Fibroblast of lung (primary cell): ENCODE measurements around the gene TRIM3.

Experiments used
- EZH2 ChIP-seq: IDR thresholded peaks from 2 replicates; pipeline ENCODE4 v1.5.1; 2012; ENCODE audit warnings: low read length, control low read depth, mild to moderate bottlenecking; ENCODE audit errors: missing control alignments
- TF ChIP-seq, protein P1 (sequence below), 2 donors: IDR thresholded peaks in 1 of 2; conservative IDR thresholded peaks in 1 of 2; 1 replicate in 1 of 2; 2 replicates in 1 of 2; pipeline ENCODE4 v1.5.1; 2011 to 2012; ENCODE audit warnings: low read length in 2 of 2, control low read depth in 1 of 2, inconsistent platforms in 1 of 2, low read depth in 1 of 2, mild to moderate bottlenecking in 1 of 2

- TF ChIP-seq, protein P1, sequence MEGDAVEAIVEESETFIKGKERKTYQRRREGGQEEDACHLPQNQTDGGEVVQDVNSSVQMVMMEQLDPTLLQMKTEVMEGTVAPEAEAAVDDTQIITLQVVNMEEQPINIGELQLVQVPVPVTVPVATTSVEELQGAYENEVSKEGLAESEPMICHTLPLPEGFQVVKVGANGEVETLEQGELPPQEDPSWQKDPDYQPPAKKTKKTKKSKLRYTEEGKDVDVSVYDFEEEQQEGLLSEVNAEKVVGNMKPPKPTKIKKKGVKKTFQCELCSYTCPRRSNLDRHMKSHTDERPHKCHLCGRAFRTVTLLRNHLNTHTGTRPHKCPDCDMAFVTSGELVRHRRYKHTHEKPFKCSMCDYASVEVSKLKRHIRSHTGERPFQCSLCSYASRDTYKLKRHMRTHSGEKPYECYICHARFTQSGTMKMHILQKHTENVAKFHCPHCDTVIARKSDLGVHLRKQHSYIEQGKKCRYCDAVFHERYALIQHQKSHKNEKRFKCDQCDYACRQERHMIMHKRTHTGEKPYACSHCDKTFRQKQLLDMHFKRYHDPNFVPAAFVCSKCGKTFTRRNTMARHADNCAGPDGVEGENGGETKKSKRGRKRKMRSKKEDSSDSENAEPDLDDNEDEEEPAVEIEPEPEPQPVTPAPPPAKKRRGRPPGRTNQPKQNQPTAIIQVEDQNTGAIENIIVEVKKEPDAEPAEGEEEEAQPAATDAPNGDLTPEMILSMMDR (conservative IDR thresholded peaks at IDR 0.05 in 1 of 2, IDR thresholded peaks at IDR 0.05 in 1 of 2; ENCODE audit: low read depth in 1 of 2, low read length in 2 of 2) = no peak
- TF ChIP-seq EZH2 = no peak
Observed at GRCh38 chr11:6437423-6437822, 36.3 kb downstream of the TRIM3 start.
